GM18858 (cell line): ENCODE measurements around the gene PGGHG.
"Not testable (repeated sequence)": the region's sequence is repeated elsewhere in the genome, so short reads cannot be mapped to it uniquely, and the experiment has no call there.

Experiments
- ATAC-seq: cut with Tn5 transposase; IDR thresholded peaks from one replicate; pipeline ENCODE4 v1.9.1; 2021; ENCODE audit not compliant: unreplicated experiment

PGGHG gene

DNA sequence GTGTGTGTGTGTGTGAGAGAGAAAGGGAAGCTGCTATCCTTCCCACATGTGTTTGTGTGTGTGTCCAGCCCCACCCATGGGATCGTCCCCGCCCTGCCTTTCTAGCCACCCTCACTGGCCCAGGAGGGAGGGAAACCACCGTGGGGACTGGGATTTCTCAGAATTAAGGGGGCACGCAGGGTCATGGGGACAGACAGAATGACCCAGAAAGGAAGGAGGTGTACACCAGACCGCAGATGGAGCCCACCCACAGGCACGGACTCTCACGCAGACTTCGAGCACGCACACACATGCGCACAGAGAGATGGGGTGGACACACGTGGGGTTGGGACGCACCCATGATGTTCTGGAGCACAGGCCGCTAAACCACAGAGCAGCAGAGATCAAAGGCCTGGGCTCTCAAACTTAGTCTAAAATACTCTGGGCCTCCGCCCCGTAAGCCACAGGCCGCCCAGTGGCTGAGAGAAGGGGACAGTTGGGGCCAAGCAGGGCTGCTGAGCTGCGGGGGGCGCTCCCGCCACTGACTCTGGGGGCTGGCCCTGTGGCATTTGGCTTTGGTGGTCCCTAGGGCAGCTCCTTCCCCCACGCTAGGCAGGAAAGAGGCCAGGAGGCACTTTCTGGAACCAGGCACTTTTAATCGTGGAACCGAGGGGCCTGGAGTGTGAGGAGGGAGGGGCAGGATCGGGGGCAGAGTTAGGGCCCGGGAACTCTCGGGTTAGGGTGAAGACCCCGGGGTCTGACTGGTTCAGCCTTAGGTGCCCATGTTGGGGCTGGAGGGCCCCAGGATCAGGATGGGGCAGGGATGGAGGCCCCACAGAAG, 8.9 kb downstream of the PGGHG start:
- no peak for ATAC-seq

- no peak for ATAC-seq
Observed at GRCh38 chr11:298406-299065, 9.6 kb downstream of the PGGHG start.

DNA sequence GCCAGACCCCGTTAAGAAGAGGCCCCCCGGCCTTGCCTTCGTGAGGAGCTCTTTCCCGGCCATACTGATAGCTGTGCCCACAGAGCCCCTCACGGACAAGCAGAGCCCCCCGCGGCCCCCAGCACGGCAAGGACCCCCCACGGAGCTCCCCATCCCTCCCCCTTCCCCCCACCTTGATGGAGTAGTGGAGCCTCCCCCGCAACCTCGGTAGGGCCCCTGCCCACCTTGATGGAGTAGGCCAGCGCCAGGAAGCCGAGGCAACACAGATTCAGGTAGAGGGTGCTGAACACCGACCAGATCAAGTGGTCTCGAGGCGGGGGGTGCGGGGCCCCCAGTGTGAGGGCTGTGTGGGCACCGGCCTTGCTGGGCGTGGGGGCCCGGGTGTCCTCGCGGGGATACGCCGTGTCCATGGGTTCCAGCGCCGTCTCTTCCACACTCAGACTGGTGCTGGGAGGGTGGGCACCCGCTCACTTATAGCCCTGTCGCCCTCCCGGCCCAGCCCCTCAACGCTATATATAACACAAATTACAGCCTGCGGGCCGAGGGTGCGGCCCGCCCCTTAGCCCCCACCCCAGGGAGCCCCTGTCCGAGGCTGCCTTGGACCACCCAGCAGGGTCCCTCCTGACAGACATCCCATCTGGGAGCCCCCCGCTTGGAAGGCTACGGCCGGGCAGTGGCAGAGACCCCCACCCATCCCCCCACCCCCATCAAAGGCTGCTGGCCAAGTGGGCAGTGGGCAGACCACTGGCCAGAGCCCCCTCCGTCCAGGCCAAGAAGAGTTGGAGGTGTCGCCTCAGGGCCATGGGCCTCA, 10.4 kb downstream of the PGGHG start, which contains the start of gene IFITM5:
TSS of gene IFITM5 (minus strand) at position 446 of the 811 bp plus-strand sequence. CDS start at position 410, 36 bp downstream.
- no peak for ATAC-seq

GRCh38 chr11:299951-300735, 11.2 kb downstream of the PGGHG start:
- no peak for ATAC-seq

DNA sequence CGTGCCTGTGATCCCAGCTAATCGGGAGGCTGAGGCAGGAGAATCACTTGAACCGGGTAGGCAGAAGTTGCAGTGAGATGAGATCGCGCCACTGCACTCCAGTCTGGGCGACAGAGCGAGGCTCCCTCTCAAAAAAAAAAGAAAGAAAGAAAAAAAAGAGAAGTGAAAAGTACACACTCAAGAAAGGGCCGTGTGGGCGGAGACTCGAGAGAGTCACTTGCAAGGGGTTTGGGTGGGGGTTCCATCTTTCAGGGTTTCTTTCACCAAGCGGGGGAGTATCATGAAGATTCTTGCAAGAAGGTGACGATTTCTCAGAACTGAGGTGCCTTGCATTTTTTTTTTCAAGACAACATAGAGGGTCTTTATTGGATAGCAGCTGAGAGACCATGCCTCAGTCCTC, 14.4 kb downstream of the PGGHG start:
- no peak for ATAC-seq

DNA sequence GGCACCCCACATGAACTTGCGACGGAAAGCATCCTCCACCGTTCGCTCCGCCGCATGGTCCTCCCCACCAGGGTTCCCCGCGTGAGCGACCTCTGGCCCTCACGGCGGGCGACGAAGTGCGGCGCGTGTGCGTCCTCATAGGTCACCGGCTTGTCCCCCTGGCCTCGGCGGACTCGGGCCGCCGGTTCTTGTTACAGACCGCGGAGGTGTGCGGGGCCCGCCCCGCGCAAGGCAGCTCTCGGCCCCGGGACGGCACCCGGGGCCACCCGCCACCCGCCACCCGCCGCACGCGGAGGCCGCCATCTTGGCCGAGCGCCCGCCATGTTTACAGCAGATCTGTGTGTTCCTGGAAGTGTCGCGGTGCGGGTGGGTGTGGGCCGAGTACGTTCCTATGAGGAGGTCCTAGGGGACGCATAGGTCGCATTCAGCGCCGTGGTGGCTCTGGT, 15.2 kb downstream of the PGGHG start:
- no peak for ATAC-seq

GRCh38 chr11:304915-305843, 16.3 kb downstream of the PGGHG start:
- no peak for ATAC-seq

- no peak for ATAC-seq
Observed at GRCh38 chr11:305844-306211, 16.9 kb downstream of the PGGHG start.

DNA sequence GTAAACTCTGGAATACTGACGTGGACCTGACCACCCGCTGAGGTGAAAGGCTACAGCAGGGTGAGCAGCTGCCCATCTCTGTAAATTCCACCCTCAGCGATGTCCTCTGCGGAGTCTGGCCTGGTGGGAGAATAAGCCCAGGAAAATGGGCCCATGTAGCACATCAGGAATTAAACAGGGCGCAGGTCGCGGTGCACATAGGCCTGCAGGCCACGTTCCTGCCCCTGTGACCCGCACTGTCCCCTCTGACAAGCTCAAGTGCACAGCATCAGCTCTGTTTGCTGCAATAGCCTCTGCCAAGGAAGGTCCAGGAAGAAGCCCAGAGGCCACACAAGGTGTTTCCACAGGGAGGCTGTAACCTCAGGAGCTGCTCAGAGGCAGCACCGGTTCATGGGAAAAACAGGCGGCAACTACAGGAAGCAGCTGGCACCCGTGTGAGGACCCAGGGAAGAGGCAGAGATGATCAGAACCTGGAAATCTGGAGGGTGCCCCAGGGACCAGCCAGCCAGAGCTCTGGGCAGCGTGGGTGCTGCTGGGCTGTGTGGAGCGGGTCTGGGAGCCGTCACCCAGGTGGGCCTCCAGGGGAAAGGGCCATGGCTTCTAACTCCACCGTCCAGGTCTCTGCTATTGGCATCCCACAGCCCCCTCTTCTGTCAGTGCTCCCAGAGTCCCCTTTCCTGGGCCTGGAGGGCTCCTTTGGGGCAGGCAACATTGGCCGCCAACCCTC, 17.9 kb downstream of the PGGHG start:
- ATAC-seq: no peak

- ATAC-seq: not testable (repeated sequence)
Observed at GRCh38 chr11:307766-308708, 19.1 kb downstream of the PGGHG start, which contains the start of gene IFITM2. IFITM2 (plus strand) TSS chr11:307816; CDS start chr11:308193, 377 bp downstream.

DNA sequence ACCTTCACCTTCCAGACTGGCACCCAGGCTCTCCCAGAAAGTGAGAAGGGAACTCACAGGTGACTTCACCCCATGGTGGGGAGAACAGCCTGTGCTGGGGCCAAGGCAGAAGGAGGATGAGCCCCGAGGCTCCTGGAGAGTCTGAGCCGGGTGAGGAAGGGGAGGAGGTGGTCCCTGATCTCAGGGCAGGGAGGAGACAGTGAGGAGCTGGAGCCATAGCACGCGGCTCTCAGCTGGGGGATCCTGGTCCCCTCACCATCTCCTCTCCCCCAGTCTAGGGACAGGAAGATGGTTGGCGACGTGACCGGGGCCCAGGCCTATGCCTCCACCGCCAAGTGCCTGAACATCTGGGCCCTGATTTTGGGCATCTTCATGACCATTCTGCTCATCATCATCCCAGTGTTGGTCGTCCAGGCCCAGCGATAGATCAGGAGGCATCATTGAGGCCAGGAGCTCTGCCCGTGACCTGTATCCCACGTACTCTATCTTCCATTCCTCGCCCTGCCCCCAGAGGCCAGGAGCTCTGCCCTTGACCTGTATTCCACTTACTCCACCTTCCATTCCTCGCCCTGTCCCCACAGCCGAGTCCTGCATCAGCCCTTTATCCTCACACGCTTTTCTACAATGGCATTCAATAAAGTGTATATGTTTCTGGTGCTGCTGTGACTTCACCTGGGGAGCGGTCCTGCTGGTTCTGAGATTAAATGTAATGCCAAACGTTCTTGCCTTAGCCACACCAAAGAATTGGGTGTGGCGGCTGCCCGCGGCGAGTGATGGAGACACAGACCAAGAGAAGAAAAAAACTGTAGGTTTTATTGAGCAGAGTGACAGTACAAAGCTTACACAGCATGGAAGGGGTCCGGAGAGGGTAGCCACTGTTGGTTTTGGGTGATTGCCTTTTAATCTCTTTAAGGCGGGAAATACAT, 20.1 kb downstream of the PGGHG start:
- not testable (repeated sequence) for ATAC-seq

DNA sequence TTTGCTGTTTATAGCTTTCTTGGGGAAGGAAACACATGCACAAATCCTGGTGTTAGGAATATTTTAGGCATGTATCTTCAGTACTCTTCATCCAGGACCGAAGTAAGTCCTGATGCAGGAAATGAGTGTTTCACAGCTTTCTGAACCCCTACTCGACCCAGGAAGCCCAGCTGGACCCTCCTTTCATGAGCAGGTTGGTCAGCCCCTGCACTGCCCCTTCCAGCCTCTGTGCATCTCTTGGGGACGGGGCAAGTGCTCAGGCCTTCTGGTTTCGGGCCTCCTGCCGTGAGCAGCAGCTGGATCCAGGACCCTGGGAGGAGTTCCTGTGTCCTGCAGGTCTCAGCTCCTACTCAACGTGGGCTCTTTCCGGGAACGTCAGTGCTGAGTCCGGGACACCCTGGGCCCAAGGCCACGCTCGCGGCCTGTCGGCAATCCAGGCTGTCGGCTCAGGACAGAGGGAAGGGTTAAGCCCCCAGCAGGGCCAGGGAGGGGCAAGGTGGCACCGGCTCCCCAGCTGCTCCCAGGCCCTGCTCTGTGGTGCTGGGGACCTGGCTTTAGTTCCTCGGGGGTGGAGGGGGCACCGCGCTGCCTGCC, 21.1 kb downstream of the PGGHG start:
- ATAC-seq: not testable (repeated sequence)

GRCh38 chr11:311013-311748, 22.3 kb downstream of the PGGHG start:
- not testable (repeated sequence) for ATAC-seq

GRCh38 chr11:312092-312816, 23.3 kb downstream of the PGGHG start:
- no peak for ATAC-seq

DNA sequence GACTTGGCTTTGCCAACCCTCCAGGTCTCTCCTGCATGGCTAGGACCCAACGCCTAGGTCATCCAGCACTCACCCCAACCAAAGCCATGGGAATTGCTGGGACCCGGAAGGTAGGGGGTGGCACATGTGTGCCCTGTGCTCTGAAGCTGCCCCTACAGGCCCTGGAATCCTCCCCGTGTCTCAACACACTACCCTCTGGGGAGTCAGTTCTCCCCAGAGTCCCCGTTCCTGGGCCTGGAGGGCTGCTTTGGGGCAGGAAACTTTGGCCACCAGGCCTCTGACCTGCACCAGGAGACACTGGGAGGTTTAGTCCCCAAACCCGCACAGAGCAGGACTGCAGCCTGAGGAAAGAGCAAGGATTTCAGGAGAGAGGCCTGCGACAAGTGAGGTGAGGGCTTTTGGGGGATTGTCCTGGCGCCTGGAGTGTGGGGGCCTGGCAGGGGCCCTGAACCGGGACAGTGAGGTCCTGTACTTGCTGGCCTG, 24.4 kb downstream of the PGGHG start:
- ATAC-seq: no peak
